SK-N-SH (cell line): ENCODE data around the gene RBM17. TPM values are rescaled to one million over a fixed set of nuclear protein-coding genes. Genes with fewer than 3 reads are reported as not detected.

ENCODE experiments used
- CTCF ChIA-PET: fragments of 300-600, 350-600 bp; formaldehyde crosslinking; extraction: SDS; loops from one replicate; lab custom pipeline; 2021; lab: Yijun Ruan, JAX
- POLR2A ChIA-PET: fragments of 350-600 bp; sonication (Branson Sonifier 250); formaldehyde crosslinking; extraction: SDS; loops from one replicate; lab custom pipeline; 2020; ENCODE audit warnings: antibody characterized with exemption, inconsistent platforms; lab: Yijun Ruan, JAX
- DNase-seq: peaks from one replicate; pipeline ENCODE4 v3.0.0; 2012
- H2AFZ ChIP-seq: fragments of 200-600 bp; sonication (generic); 2 replicates; pipeline ENCODE4 v1.8.1; 2016; ENCODE audit warnings: antibody characterized with exemption, mild to moderate bottlenecking, low read depth
- H3F3A ChIP-seq: fragments of 200-600 bp; sonication (generic); replicated peaks from 2 replicates; pipeline ENCODE3; 2016; ENCODE audit warnings: antibody characterized with exemption, mild to moderate bottlenecking; ENCODE audit not compliant: insufficient read depth
- H3K27ac ChIP-seq, 2 experiments: fragments of 200-500 bp in 1 of 2; fragments of 200-600 bp in 1 of 2; sonication (Bioruptor generic) in 1 of 2; sonication (generic), shearing (Covaris generic) in 1 of 2; 2 replicates each; pipeline versions ENCODE4 v1.5.1 to v1.6.1; 2014 to 2016; ENCODE audit warnings: low read depth in 2 of 2, inconsistent platforms in 1 of 2, low read length in 1 of 2, mild to moderate bottlenecking in 1 of 2, mixed read lengths in 1 of 2
- H3K27me3 ChIP-seq: fragments of 200-600 bp; sonication (generic), shearing (Covaris generic); 2 replicates; pipeline ENCODE4 v1.6.1; 2016; ENCODE audit warnings: mixed run types; ENCODE audit not compliant: insufficient read depth
- H3K36me3 ChIP-seq, 2 experiments: fragments of 200-500 bp in 1 of 2; fragments of 200-600 bp in 1 of 2; sonication (Bioruptor generic) in 1 of 2; sonication (generic) in 1 of 2; replicated peaks in 1 of 2; 2 replicates each; pipeline versions ENCODE3 to v1.5.1; 2014 to 2016; ENCODE audit warnings: low read length in 1 of 2, mild to moderate bottlenecking in 1 of 2; ENCODE audit not compliant: insufficient read depth in 2 of 2, control insufficient read depth in 1 of 2
- H3K4me1 ChIP-seq, 2 experiments: fragments of 200-500 bp in 1 of 2; fragments of 200-600 bp in 1 of 2; sonication (Bioruptor generic) in 1 of 2; sonication (generic), shearing (Covaris generic) in 1 of 2; 2 replicates each; pipeline versions ENCODE4 v1.5.1 to v1.6.1; 2014 to 2016; ENCODE audit warnings: low read depth in 1 of 2, low read length in 1 of 2, mixed run types in 1 of 2; ENCODE audit not compliant: insufficient read depth in 2 of 2, control insufficient read depth in 1 of 2
- H3K4me2 ChIP-seq: fragments of 200-600 bp; sonication (generic), shearing (Covaris generic); 2 replicates; pipeline ENCODE4 v1.6.1; 2017; ENCODE audit warnings: mixed run types
- H3K4me3 ChIP-seq, 2 experiments: fragments of 200-500 bp in 1 of 2; fragments of 200-600 bp in 1 of 2; sonication (Bioruptor generic) in 1 of 2; sonication (generic), shearing (Covaris generic) in 1 of 2; 2 replicates each; pipeline versions ENCODE4 v1.5.1 to v1.8.1; 2014 to 2016; ENCODE audit warnings: low read depth in 2 of 2, inconsistent platforms in 1 of 2, low read length in 1 of 2, mild to moderate bottlenecking in 1 of 2, mixed read lengths in 1 of 2, moderate library complexity in 1 of 2
- H3K79me2 ChIP-seq: fragments of 200-600 bp; sonication (generic); 2 replicates; pipeline ENCODE4 v1.8.1; 2017; ENCODE audit warnings: mild to moderate bottlenecking; ENCODE audit not compliant: insufficient read depth
- H3K9ac ChIP-seq: fragments of 200-600 bp; sonication (generic); 2 replicates; pipeline ENCODE4 v1.6.1; 2017; ENCODE audit warnings: mixed run types
- H3K9me2 ChIP-seq: fragments of 200-600 bp; sonication (generic); 2 replicates; pipeline ENCODE4 v1.6.1; 2017; ENCODE audit warnings: mixed run types
- H3K9me3 ChIP-seq: fragments of 200-600 bp; sonication (generic); 2 replicates; pipeline ENCODE4 v1.6.1; 2017; ENCODE audit warnings: mixed run types, mild to moderate bottlenecking, moderate library complexity
- H4K20me1 ChIP-seq: fragments of 200-600 bp; sonication (generic); 2 replicates; pipeline ENCODE4 v1.6.1; 2017; ENCODE audit warnings: mild to moderate bottlenecking, mixed run types; ENCODE audit not compliant: insufficient read depth
- CTCF ChIP-seq: fragments of 200-600 bp; sonication (generic); IDR thresholded peaks from 2 replicates; pipeline ENCODE4 v1.6.1; 2017; ENCODE audit warnings: antibody characterized with exemption, mild to moderate bottlenecking, moderate library complexity
- ELF1 ChIP-seq: IDR thresholded peaks from 2 replicates; pipeline ENCODE4 v1.4.0; 2012
- FOSL2 ChIP-seq: IDR thresholded peaks from 2 replicates; pipeline ENCODE4 v1.4.0; 2012; ENCODE audit warnings: low read depth, mild to moderate bottlenecking, moderate library complexity, borderline replicate concordance
- FOXJ3 ChIP-seq: sonication (generic); formaldehyde crosslinking; IDR thresholded peaks from 2 replicates; pipeline ENCODE4 v1.5.1; 2020; ENCODE audit warnings: mild to moderate bottlenecking, missing genetic modification reagents
- GABPA ChIP-seq: IDR thresholded peaks from 2 replicates; pipeline ENCODE4 v1.4.0; 2012; ENCODE audit warnings: low read depth, mild to moderate bottlenecking
- GATA2 ChIP-seq: sonication (generic); formaldehyde crosslinking; IDR thresholded peaks from 2 replicates; pipeline ENCODE4 v1.5.0; 2020; ENCODE audit warnings: mild to moderate bottlenecking, missing genetic modification reagents
- IRF3 ChIP-seq: fragments of 150-350 bp; IDR thresholded peaks from 2 replicates; pipeline ENCODE4 v1.6.1; 2016; ENCODE audit warnings: mild to moderate bottlenecking, low read depth, low read length
- JUND ChIP-seq: IDR thresholded peaks from 2 replicates; pipeline ENCODE4 v1.4.0; 2012
- RCOR1 ChIP-seq: fragments of 150-350 bp; IDR thresholded peaks from 2 replicates; pipeline ENCODE4 v1.6.1; 2017; ENCODE audit warnings: antibody characterized with exemption, low read length
- REST ChIP-seq: IDR thresholded peaks from 2 replicates; pipeline ENCODE4 v1.6.1; 2012; ENCODE audit warnings: mild to moderate bottlenecking, low read depth, low read length, moderate library complexity
- TAF1 ChIP-seq: IDR thresholded peaks from 2 replicates; pipeline ENCODE4 v1.6.1; 2012; ENCODE audit warnings: low read depth, mild to moderate bottlenecking, low read length, moderate library complexity, borderline replicate concordance
- TCF12 ChIP-seq: IDR thresholded peaks from 2 replicates; pipeline ENCODE4 v1.4.0; 2012
- ZBTB33 ChIP-seq: IDR thresholded peaks from 2 replicates; pipeline ENCODE4 v1.4.0; 2012; ENCODE audit warnings: low read depth, borderline replicate concordance
- WGBS: methylation state at CpG from one replicate; pipeline ENCODE4 v1.1.6; 2017; ENCODE audit warnings: low lambda C conversion rate; 5-methylcytosine and 5-hydroxymethylcytosine counted together
- polyA plus RNA-seq, 3 experiments: library from polyadenylated mRNA; depleted of rRNA; stranded (reverse); fragments of >200 nt; gene quantifications; 2 replicates each; pipeline ENCODE4 v1.2.3, GENCODE V29; 2012
- TF ChIP-seq, protein P1 (sequence below): IDR thresholded peaks from 2 replicates; pipeline ENCODE4 v1.4.0; 2012; ENCODE audit warnings: low read depth, borderline replicate concordance
- TF ChIP-seq, protein P2 (sequence below): fragments of 150-350 bp; IDR thresholded peaks from 2 replicates; pipeline ENCODE4 v1.6.1; 2017; ENCODE audit warnings: antibody characterized with exemption, low read length, low read depth, borderline replicate concordance

RBM17 gene
- polyA plus RNA-seq, 1 of the 3 experiments (the other 2 are of a cell fraction): 32.6 TPM

- H3F3A ChIP-seq: peaks cover 16% of the 10 kb centered on the region
- no peaks in the 10 kb centered on the region for H3K79me2 ChIP-seq
- no peak overlapping the region for H3K4me2 ChIP-seq
- no peaks in the 10 kb centered on the region for H3K9me3 ChIP-seq
- no peak overlapping the region for H3K4me3 ChIP-seq
- no peaks in the 10 kb centered on the region for H3K9me2 ChIP-seq
- peaks cover 0 to 3% of the 10 kb centered on the region in 2 experiments; a peak in 1 of 4 replicates for H3K4me1 ChIP-seq
- no peak for DNase-seq
- TF ChIP-seq CTCF: no peak
- TF ChIP-seq RCOR1: no peak
- no peak for TF ChIP-seq IRF3
- TF ChIP-seq REST: no peak
- TF ChIP-seq, protein P1, sequence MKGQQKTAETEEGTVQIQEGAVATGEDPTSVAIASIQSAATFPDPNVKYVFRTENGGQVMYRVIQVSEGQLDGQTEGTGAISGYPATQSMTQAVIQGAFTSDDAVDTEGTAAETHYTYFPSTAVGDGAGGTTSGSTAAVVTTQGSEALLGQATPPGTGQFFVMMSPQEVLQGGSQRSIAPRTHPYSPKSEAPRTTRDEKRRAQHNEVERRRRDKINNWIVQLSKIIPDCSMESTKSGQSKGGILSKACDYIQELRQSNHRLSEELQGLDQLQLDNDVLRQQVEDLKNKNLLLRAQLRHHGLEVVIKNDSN: no peak
- TF ChIP-seq FOSL2: no peak
- TF ChIP-seq ZBTB33: no peak
- no peak for TF ChIP-seq GATA2 (CRISPR knock-in tag)
- TF ChIP-seq FOXJ3: no peak
- no peak for TF ChIP-seq JUND
- TF ChIP-seq TAF1: no peak
- no peak for TF ChIP-seq ELF1
- no peak for TF ChIP-seq GABPA
- TF ChIP-seq, protein P2, sequence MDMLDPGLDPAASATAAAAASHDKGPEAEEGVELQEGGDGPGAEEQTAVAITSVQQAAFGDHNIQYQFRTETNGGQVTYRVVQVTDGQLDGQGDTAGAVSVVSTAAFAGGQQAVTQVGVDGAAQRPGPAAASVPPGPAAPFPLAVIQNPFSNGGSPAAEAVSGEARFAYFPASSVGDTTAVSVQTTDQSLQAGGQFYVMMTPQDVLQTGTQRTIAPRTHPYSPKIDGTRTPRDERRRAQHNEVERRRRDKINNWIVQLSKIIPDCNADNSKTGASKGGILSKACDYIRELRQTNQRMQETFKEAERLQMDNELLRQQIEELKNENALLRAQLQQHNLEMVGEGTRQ: no peak
- TF ChIP-seq TCF12: no peak
- H3K27ac ChIP-seq: no peak overlapping the region
- WGBS: 80% methylated on average over 11 of the region's 11 CpGs
- H3K9ac ChIP-seq: no peak overlapping the region
- no peaks in the 10 kb centered on the region for H4K20me1 ChIP-seq
- no peaks in the 10 kb centered on the region for H3K36me3 ChIP-seq
- no peak overlapping the region for H2AFZ ChIP-seq
- ChIA-PET POLR2A (no interaction called here), CTCF (interaction anchor here (1.7 to 3.3 kb wide), 3 partner anchors 13 to 64 kb away, joined by 4 to 13 read pairs (median 5); partner anchors contain the start of gene PFKFB3)
- H3K27me3 ChIP-seq: no peaks in the 10 kb centered on the region; the same call in 1 of the 2 replicates
These were observed 49.6 kb downstream of the RBM17 start for GRCh38 chr10:6138456-6138855.
